Measurements from ENCODE around the gene PRICKLE2. TPM values are rescaled to one million over a fixed set of nuclear protein-coding genes. Genes with fewer than 3 reads are reported as not detected.
"Not testable (repeated sequence)": the region's sequence is repeated elsewhere in the genome, so short reads cannot be mapped to it uniquely, and the experiment has no call there.

PRICKLE2 gene
- total RNA-seq, 1 donor from 2014 or later: 84.0 TPM

DNA sequence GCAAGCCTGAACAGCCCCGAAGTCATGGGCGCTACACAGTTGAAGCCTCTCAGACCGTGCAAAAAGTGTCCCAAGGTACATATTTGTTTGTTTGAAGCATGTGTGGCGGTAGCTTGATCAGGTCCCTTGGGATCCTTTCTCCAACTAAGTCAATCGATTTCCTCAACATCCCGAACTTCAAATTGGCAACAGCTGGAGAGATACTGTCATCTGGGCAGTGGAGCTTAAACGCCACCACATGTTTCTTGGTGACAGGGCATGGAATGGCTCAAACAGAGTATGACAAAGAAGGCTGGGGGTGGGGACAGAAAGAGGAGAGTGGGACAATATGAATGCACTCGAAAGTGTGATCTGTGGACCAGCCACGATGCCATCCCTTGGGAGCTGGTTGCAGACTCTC, 117.0 kb downstream of the PRICKLE2 start:
- no peak for DNase-seq (ENCODE audit: low spot score in 2 of 2)
- no peak for FAIRE-seq

- no peak for FAIRE-seq
- no peak for DNase-seq (ENCODE audit: low spot score in 2 of 2)
Observed at GRCh38 chr3:64107190-64107589, 118.1 kb downstream of the PRICKLE2 start.

GRCh38 chr3:64105816-64106215, 119.5 kb downstream of the PRICKLE2 start:
- FAIRE-seq (no peak), DNase-seq (ENCODE audit: low spot score in 2 of 2) (no peak)

DNA sequence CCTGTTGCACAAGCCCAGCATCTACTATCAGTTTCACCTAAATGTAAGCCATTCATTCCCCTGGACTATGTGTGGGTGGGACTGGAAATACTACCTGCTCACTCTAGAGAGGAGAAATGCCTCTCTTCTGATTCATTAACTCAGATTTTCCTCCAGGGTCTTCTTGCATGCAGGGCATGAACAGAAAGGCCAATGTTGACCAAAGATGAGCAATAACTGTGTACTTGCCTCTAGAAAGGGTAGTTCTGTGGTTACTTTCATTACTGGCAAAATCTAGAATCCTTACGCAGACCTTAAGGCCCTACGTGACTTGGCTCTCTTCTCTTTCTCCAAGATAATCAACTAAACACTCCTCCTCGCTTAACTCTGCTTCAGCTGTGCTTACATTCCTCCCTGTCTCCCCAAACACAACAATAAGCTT, 120.6 kb downstream of the PRICKLE2 start:
- no peak for DNase-seq (ENCODE audit: low spot score in 2 of 2)
- no peak for FAIRE-seq

DNA sequence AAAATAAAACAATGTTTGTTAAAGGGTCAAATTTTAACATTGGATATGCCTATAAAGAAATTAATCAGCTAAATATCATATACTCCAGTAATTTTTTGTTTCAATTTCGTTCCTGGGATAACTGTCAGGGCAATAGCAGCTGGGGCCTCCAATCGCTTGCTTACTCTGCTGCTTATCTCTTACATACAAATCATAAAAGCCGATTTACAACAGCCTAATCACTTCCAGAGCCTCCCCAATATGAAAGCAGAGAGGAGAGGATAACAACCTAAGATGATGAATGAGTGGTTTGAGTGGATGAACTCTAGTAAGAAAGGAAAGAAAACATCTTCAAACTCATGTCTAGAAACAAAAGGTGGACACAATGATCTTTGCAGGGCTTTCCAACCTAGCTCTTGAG, 121.3 kb downstream of the PRICKLE2 start:
- DNase-seq (ENCODE audit: low spot score in 2 of 2) (no peak), FAIRE-seq (no peak)

GRCh38 chr3:64103131-64103530, 122.1 kb downstream of the PRICKLE2 start:
- no peak for DNase-seq (ENCODE audit: low spot score in 2 of 2)
- FAIRE-seq: no peak

DNA sequence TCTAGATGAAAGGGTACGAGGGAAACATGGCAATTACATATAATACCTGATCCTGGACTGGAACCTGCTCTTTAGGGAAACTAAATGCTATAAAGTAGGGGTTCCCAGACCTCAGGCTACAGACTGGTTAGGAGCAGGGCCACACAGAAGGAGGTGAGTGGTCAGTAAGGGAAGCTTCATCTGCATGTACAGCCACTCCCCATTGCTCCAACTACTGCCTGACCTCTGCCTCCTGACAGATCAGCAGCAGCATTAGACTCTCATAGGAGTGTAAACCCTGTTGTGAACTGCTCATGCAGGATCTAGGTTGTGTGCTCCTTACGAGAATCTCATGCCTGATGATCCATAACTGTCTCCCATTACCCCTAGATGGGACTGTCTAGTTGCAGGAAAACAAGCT, 123.1 kb downstream of the PRICKLE2 start:
- no peak for DNase-seq (ENCODE audit: low spot score in 2 of 2)
- no peak for FAIRE-seq

- DNase-seq (ENCODE audit: low spot score in 2 of 2) (no peak), FAIRE-seq (no peak)
Observed at GRCh38 chr3:64099316-64099715, 126.0 kb downstream of the PRICKLE2 start.

GRCh38 chr3:64098670-64099069, 126.6 kb downstream of the PRICKLE2 start:
- DNase-seq (ENCODE audit: low spot score in 2 of 2): no peak
- no peak for FAIRE-seq

GRCh38 chr3:64097920-64098319, 127.3 kb downstream of the PRICKLE2 start:
- FAIRE-seq (no peak), DNase-seq (ENCODE audit: low spot score in 2 of 2) (no peak)

GRCh38 chr3:64095802-64096201, 129.5 kb downstream of the PRICKLE2 start:
- FAIRE-seq (no peak), DNase-seq (ENCODE audit: low spot score in 2 of 2) (no peak)

- no peak for FAIRE-seq
- no peak for DNase-seq (ENCODE audit: low spot score in 2 of 2)
Observed at GRCh38 chr3:64094713-64095079, 130.6 kb downstream of the PRICKLE2 start.

DNA sequence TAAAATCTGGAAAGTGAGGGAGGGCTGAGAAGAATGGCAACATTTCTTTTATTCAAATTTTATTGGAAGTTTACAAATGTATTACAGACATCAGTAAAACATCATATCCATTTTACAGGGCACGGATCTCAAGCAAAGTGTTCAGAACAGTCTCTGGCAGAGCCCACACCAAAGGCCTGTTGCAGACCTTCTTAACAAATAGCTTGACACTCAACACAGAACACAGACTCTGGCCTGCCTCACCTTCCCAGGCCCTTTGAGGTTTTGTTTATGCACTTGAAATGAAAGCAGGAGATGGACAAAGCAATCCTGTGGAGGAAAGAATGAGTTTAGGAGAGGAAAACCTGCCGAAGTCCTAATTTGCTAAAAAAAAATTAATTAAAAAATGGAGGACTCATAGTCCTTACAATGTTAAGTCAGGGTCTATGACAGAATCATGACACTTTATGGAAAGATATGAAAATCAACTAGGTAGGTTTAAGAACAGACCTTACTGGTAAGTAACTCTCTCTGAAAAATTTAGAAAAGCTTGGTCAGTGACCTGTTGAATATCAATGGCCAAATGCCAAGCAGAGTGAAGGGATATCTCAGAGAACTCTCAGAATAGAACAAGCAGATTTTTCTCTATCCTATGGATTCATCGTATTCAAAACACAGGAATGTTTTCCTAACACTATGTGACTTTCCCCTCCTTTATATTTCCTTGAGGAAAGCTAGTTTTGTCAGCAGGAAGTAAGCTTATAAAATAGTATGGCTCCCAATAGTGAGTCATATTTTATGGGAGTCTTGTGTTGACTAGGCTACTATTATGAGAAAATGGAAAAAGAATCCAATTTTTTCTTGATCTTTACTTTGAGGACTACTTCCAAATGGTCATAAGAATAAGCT, 131.2 kb downstream of the PRICKLE2 start:
- DNase-seq (ENCODE audit: low spot score in 2 of 2): no peak
- FAIRE-seq: no peak

- DNase-seq (ENCODE audit: low spot score in 2 of 2) (no peak), FAIRE-seq (no peak)
Observed at GRCh38 chr3:64093211-64093610, 132.1 kb downstream of the PRICKLE2 start.

DNA sequence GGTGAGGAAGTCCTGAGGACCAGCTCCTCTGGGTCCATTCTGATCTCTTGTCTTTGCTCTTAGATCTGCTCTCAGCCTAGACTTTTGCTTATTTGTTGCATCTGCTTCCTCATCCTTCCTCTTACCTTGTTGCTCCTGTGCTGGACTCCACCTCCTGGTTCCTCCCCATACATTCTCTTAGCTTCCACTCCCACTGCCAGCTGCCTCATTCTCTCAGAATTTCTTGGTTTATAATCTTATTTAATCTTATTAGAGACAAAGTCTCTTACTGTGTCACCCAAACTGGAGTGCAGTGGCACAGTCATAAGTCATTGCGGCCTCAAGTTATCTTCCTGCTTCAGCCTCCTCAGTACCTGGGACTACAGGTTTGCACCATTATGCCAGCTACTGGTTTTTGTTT, 133.8 kb downstream of the PRICKLE2 start:
- DNase-seq (ENCODE audit: low spot score in 2 of 2): no peak
- no peak for FAIRE-seq

- DNase-seq (ENCODE audit: low spot score in 2 of 2); FAIRE-seq: not testable (repeated sequence)
Observed at GRCh38 chr3:64089386-64089785, 135.9 kb downstream of the PRICKLE2 start.

GRCh38 chr3:64088408-64089205, 136.7 kb downstream of the PRICKLE2 start:
- no peak for DNase-seq (ENCODE audit: low spot score in 2 of 2)
- no peak for FAIRE-seq

- FAIRE-seq (no peak), DNase-seq (ENCODE audit: low spot score in 2 of 2) (no peak)
Observed at GRCh38 chr3:64086479-64087252, 138.6 kb downstream of the PRICKLE2 start.

DNA sequence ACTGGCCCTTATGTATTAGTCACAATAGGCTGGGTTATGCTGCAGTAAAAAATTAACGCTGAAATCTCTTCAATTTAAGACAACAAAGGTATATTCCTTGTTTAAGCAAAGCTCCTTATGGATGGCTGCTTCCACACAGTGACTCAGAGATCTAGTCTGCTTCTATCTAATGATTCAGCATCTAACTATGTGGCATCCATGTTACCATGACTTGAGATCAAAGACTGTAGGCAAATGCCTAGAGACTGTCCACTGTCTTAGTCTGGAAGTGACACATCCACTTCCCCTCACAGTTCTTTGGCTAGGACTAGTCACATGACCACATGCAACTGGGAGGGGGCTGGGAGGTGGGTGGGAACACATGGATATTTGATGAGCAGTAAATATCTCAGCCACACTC, 140.6 kb downstream of the PRICKLE2 start:
- FAIRE-seq: no peak
- no peak for DNase-seq (ENCODE audit: low spot score in 2 of 2)

GRCh38 chr3:64083575-64083974, 141.7 kb downstream of the PRICKLE2 start:
- FAIRE-seq (no peak), DNase-seq (ENCODE audit: low spot score in 2 of 2) (no peak)
